OCI-LY1 (cell line): ENCODE data around the gene NUP214.
A peak's percentile ranks its signal among the peaks of the same experiment; 100 is the strongest.

Source experiments
- H2AFZ ChIP-seq: fragments of 200-600 bp; sonication (generic), shearing (Covaris generic); 2 replicates; pipeline ENCODE4 v1.6.0; 2014; ENCODE audit warnings: antibody characterized with exemption, mild to moderate bottlenecking, low read length
- H3F3A ChIP-seq: fragments of 200-600 bp; sonication (generic), shearing (Covaris generic); 2 replicates; pipeline ENCODE4 v1.6.0; 2014; ENCODE audit warnings: mild to moderate bottlenecking, antibody characterized with exemption, low read length, moderate library complexity; ENCODE audit not compliant: insufficient read depth
- H3K27ac ChIP-seq: fragments of 200-600 bp; sonication (generic); 2 replicates; pipeline ENCODE4 v1.5.1; 2014; ENCODE audit warnings: low read length, mixed run types, mild to moderate bottlenecking, low read depth; ENCODE audit not compliant: poor library complexity, severe bottlenecking
- H3K27me3 ChIP-seq: fragments of 200-600 bp; sonication (generic); 2 replicates; pipeline ENCODE4 v1.6.0; 2014; ENCODE audit warnings: antibody characterized with exemption, mild to moderate bottlenecking, low read length, moderate library complexity; ENCODE audit not compliant: insufficient read depth
- H3K36me3 ChIP-seq: fragments of 200-600 bp; sonication (generic); 2 replicates; pipeline ENCODE4 v1.6.1; 2014; ENCODE audit warnings: mild to moderate bottlenecking, antibody characterized with exemption, low read length, moderate library complexity, mixed read lengths; ENCODE audit not compliant: insufficient read depth
- H3K4me1 ChIP-seq: fragments of 200-600 bp; sonication (generic); 2 replicates; pipeline ENCODE4 v1.5.1; 2014; ENCODE audit warnings: mild to moderate bottlenecking, low read length, moderate library complexity; ENCODE audit not compliant: insufficient read depth, severe bottlenecking
- H3K4me2 ChIP-seq: fragments of 200-600 bp; sonication (generic), shearing (Covaris generic); 2 replicates; pipeline ENCODE4 v1.6.1; 2014; ENCODE audit warnings: low read length
- H3K4me3 ChIP-seq: fragments of 200-600 bp; sonication (generic); 2 replicates; pipeline ENCODE4 v1.5.1; 2014; ENCODE audit warnings: low read length, low read depth, mild to moderate bottlenecking, mixed read lengths; ENCODE audit not compliant: poor library complexity, severe bottlenecking
- H3K79me2 ChIP-seq: fragments of 200-600 bp; shearing (Covaris generic); 2 replicates; pipeline ENCODE4 v1.6.1; 2016; ENCODE audit warnings: mixed run types, low read length, mixed read lengths; ENCODE audit not compliant: insufficient read depth
- H3K9ac ChIP-seq: fragments of 200-600 bp; sonication (generic), shearing (Covaris generic); 2 replicates; pipeline ENCODE4 v1.6.1; 2014; ENCODE audit warnings: mild to moderate bottlenecking, low read length, mixed read lengths
- H3K9me2 ChIP-seq: fragments of 200-600 bp; sonication (generic), shearing (Covaris generic); 2 replicates; pipeline ENCODE4 v1.6.1; 2014; ENCODE audit warnings: low read depth, mild to moderate bottlenecking, low read length, mixed read lengths
- H3K9me3 ChIP-seq: fragments of 200-600 bp; shearing (Covaris generic); 2 replicates; pipeline ENCODE4 v1.6.1; 2014; ENCODE audit warnings: low read length, mixed read lengths
- H4K20me1 ChIP-seq: fragments of 200-600 bp; sonication (generic), shearing (Covaris generic); 2 replicates; pipeline ENCODE4 v1.6.0; 2016; ENCODE audit warnings: mild to moderate bottlenecking, low read length; ENCODE audit not compliant: insufficient read depth
- CTCF ChIP-seq: fragments of 200-600 bp; sonication (generic), shearing (Covaris generic); IDR thresholded peaks from 2 replicates; pipeline ENCODE4 v1.5.1; 2017; ENCODE audit warnings: mild to moderate bottlenecking, antibody characterized with exemption, low read length, moderate library complexity, mixed read lengths
- EZH2 ChIP-seq: fragments of 200-600 bp; sonication (generic), shearing (Covaris generic); IDR thresholded peaks from 2 replicates; pipeline ENCODE4 v1.8.0; 2017; ENCODE audit warnings: borderline replicate concordance, mixed run types, mild to moderate bottlenecking, antibody characterized with exemption, low read length, moderate library complexity, mixed read lengths

The NUP214 gene

GRCh38 chr9:131094622-131095021 is 30.8 kb upstream of the NUP214 start:
- H3K9ac ChIP-seq, result no peak overlapping the region
- H3K9me3 ChIP-seq, result no peaks in the 10 kb centered on the region
- H3K36me3 ChIP-seq, result no peaks in the 10 kb centered on the region
- H3F3A ChIP-seq, result no peaks in the 10 kb centered on the region
- no peak overlapping the region for H2AFZ ChIP-seq
- no peaks in the 10 kb centered on the region for H3K9me2 ChIP-seq
- no peak overlapping the region for H3K27ac ChIP-seq
- no peak overlapping the region for H3K4me2 ChIP-seq
- H3K4me1 ChIP-seq, result peaks cover 3% of the 10 kb centered on the region
- no peak overlapping the region for H3K4me3 ChIP-seq
- TF ChIP-seq CTCF (no peak), EZH2 (no peak)
- no peaks in the 10 kb centered on the region for H4K20me1 ChIP-seq
- H3K79me2 ChIP-seq, result no peaks in the 10 kb centered on the region
- H3K27me3 ChIP-seq, result peaks cover 4% of the 10 kb centered on the region; the same call in 1 of the 2 replicates

GRCh38 chr9:131095666-131096268 is 29.6 kb upstream of the NUP214 start:
- Histone ChIP-seq H3F3A (no peaks in the 10 kb centered on the region), H3K27ac (no peak overlapping the region), H3K79me2 (no peaks in the 10 kb centered on the region), H3K36me3 (no peaks in the 10 kb centered on the region), H3K4me1 (peaks cover 3% of the 10 kb centered on the region), H3K27me3 (peaks cover 4% of the 10 kb centered on the region; the same call in 1 of the 2 replicates), H3K4me3 (peak overlapping the region; percentile 19), H3K4me2 (peak overlapping the region; percentile 48; the same call in 1 of the 2 replicates), H4K20me1 (no peaks in the 10 kb centered on the region), H2AFZ (no peak overlapping the region), H3K9me2 (no peaks in the 10 kb centered on the region), H3K9me3 (no peaks in the 10 kb centered on the region), H3K9ac (no peak overlapping the region)
- TF ChIP-seq CTCF (no peak), EZH2 (no peak)

GRCh38 chr9:131096269-131097125 is 28.9 kb upstream of the NUP214 start, which contains the start of gene AIF1L:
Gene AIF1L (plus strand): TSS chr9:131096531. CDS start chr9:131096630, 99 bp downstream.
- H2AFZ ChIP-seq, result no peak within 1 kb of the TSS
- no peaks in the 10 kb centered on the region for H3K9me3 ChIP-seq
- H3K27ac ChIP-seq, result no peak within 1 kb of the TSS
- no peaks in the 10 kb centered on the region for H3K79me2 ChIP-seq
- H3F3A ChIP-seq, result no peaks in the 10 kb centered on the region
- no peak within 1 kb of the TSS for H3K9ac ChIP-seq
- no peaks in the 10 kb centered on the region for H3K9me2 ChIP-seq
- H3K4me3 ChIP-seq, result peak within 1 kb of the TSS; percentile 51
- peaks cover 3% of the 10 kb centered on the region for H3K4me1 ChIP-seq
- H3K4me2 ChIP-seq, result peak within 1 kb of the TSS; percentile 57
- no peaks in the 10 kb centered on the region for H3K36me3 ChIP-seq
- H4K20me1 ChIP-seq, result no peaks in the 10 kb centered on the region
- TF ChIP-seq EZH2 (no peak), CTCF (no peak)
- H3K27me3 ChIP-seq, result peaks cover 4% of the 10 kb centered on the region; the same call in 1 of the 2 replicates
